ENCODE data around the gene KDM6A.
"Not testable (repeated sequence)": the region's sequence is repeated elsewhere in the genome, so short reads cannot be mapped to it uniquely, and the experiment has no call there.

KDM6A gene

DNA sequence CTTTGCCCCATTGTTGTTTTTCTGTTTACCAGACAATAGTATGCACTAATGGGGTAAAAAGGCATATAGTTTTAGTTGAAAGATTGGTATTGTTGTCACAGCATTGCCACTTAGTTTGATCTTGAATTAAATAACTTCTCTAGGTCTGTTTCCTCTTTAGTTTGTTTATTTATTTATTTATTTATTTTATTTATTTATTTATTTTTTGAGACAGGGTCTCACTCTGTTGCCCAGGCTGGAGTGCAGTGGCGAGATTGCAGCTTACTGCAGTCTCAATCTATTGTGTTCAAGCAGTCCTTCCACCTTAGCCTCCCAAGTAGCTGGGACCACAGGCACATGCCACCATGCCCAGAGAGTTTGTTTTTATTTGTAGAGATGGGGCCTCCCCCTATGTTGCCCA lies 138.6 kb downstream of the KDM6A start:
- DNase-seq, result no peak

- DNase-seq, result no peak
Measured at GRCh38 chrX:45017946-45018345, 145.0 kb downstream of the KDM6A start.

DNA sequence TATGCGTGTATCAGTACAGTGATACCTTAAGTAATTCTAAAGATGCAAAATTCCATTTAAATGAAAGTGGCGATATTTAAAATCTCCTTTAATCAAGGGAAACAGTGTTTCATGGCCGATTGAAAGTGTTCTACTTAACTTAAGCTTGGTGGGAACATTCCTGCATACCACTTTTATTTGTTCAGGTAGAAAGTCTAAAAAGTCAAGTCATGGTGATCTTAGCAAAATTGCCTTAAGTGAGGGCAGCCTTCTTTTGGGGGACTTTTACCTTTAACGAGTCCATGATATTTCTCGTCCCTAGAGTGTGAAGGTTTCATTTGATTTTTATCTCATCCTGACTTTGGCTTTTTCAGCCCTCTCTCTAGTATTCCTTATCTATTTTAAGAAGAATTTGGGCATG lies 149.2 kb downstream of the KDM6A start:
- DNase-seq, result no peak

- no peak for DNase-seq
Measured at GRCh38 chrX:45024501-45024900, 151.5 kb downstream of the KDM6A start.

GRCh38 chrX:45026036-45026435 lies 153.0 kb downstream of the KDM6A start:
- DNase-seq, result no peak

DNA sequence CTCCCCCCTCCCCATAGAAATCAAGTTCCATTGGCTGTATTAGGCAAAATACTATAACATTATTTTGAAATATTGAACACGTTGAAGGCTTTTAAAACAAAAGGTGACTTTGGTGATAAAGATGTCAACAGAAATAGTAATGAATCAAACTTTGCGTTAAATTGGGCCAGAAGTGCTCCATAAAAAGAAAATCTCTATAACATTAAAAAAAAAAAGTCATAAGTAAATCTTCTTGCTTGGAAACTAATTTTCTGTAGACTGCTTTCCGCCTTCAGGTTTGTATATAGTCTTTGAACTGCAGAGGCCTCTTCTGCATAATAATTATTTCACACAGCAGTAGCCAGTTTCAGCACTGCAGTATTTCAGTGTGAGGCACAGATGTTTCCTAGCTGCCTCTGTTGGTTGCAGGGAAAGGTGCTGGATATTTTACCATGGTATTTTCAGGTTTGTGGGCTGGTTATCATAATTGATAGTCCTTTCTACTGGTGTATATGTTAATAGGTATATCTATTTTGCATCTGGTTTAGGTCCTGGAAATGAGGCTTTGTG lies 158.9 kb downstream of the KDM6A start:
- DNase-seq, result no peak

GRCh38 chrX:45035071-45035470 lies 162.1 kb downstream of the KDM6A start:
- no peak for DNase-seq

- DNase-seq, result no peak
Measured at GRCh38 chrX:45036161-45036560, 163.2 kb downstream of the KDM6A start.

DNA sequence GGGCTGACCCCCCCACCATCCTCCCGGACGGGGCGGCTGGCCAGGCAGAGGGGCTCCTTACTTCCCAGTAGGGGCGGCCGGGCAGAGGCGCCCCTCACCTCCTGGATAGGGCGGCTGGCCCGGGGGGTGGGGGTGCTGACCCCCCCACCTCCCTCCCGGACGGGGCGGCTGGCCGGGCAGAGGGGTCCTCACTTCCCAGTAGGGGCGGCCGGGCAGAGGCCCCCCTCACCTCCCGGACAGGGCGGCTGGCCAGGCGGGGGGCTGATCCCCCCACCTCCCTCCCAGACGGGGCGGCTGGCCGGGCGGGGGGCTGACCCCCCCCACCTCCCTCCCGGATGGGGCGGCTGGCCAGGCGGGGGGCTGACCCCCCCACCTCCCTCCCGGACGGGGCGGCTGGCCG lies 167.1 kb downstream of the KDM6A start:
- not testable (repeated sequence) for DNase-seq

GRCh38 chrX:45046417-45046816 lies 173.4 kb downstream of the KDM6A start:
- DNase-seq, result no peak

GRCh38 chrX:45050558-45050957 lies 177.6 kb downstream of the KDM6A start:
- no peak for DNase-seq

DNA sequence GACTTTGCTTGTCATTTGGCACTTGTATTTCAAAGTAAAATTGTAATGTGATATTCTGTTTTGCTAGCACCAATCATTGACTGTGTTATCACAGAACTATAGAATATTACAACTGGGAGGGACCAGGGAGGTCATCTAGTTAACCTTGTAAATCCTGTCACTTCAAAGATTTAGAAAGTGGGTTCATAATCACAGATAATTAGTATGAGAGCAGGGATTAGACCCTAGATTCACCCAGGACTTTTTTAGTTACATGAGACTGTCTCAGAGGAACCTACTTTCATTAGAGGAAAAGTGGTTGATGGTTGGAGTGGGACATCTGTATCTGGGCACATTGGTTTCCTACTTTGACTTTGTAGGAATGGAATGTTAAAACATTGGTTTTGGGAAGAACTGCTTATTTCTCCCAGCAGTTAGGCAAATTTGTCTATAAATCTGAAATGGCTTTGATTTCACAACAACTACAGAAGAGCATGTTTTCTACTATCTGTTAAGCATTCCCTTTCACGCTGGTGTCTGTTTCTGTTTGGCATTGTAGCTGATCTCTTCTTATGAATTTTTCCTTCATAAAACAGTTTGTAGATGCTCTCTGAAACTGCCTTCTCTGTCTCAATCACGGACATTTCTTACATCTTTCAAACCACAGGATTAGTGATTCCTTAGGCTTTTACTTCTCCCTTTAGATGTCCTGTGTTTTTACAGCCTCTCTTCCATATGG lies 183.6 kb downstream of the KDM6A start:
- DNase-seq, result no peak

DNA sequence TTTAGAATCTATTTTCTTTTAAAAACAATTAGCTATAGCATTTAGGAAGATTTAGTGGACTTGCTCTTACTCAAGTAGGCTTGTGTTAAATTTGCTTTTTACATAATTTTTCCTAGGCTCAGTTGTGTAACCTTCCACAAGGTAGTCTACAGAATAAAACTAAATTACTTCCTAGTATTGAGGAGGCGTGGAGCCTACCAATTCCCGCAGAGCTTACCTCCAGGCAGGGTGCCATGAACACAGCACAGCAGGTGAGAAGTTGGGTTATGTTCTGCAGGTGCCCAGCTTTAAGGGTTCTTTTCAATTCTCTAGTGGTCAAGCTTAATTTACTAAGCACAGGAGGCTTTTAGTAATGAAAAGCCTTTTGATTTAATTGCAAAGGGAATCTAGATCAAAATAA lies 186.9 kb downstream of the KDM6A start:
- not testable (repeated sequence) for DNase-seq

DNA sequence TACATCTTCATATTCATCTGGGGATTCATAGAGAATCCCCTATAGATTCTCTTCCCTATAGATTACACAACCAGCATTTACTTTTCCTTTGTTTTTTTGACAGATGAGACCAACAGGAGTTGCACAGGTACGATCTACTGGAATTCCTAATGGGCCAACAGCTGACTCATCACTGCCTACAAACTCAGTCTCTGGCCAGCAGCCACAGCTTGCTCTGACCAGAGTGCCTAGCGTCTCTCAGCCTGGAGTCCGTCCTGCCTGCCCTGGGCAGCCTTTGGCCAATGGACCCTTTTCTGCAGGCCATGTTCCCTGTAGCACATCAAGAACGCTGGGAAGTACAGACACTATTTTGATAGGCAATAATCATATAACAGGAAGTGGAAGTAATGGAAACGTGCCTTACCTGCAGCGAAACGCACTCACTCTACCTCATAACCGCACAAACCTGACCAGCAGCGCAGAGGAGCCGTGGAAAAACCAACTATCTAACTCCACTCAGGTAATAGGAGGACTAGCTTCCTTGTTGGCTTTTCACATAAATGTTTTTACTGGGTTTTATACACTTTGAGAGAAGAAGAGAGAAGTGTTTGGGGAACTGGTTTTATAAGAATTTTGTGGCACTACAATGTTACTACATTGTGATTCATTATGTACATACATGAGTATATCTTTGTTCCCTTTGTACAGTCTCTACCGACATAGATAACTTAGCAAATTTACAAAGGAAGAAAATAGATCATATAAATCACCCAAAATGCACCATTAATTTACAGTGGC lies 190.5 kb downstream of the KDM6A start:
- no peak for DNase-seq

DNA sequence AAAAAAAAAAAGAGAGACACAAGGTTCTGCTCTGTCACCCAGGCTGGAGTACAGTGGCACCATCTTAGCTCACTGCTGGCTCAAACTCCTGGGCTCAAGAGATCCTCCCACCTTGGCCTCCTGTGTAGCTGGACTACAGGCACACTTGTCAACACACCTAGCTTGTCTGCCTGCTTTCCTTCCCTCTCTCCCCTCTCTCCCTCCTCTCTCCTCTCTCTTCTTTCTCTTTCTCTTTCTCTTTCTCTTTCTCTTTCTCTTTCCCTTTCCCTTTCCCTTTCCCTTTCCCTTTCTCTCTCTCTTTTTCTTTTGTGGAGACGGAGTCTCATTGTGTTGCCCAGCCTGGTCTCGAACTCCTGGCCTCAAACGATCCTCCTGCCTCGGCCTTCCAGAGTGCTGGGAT lies 195.6 kb downstream of the KDM6A start:
- DNase-seq, result no peak

DNA sequence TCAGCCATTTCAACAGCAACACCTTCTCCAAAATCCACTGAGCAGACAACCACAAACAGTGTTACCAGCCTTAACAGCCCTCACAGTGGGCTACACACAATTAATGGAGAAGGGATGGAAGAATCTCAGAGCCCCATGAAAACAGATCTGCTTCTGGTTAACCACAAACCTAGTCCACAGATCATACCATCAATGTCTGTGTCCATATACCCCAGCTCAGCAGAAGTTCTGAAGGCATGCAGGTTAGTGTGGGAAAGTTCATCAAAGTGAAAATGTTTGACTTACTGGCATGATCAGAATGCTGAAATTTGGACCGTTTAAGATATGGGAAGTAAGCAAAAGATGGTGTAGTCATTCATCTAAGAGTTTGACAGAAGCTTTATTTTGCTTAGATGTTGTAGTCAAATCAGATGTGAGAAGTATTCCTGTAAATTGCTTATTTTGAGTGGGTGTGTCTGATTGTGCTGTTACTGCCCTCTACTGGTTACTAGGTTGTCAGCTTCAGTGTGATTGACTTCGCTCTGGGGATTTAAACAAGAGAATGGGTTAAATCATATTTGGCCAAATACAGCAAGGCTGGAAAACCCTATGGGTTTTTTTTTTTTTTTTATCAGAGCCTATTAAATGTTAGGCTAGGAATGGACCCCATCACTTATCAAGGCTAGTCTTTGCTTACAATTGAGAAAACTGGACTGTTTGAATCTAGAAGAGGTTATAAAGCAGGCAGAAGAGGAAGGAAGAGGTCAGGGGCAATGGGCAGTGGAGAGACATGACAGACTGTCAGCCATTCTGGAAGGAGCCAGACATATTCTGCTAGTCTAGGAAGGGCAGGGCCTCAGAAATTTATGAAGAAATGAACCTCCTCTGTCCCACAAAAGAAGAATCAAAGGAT lies 197.4 kb downstream of the KDM6A start:
- DNase-seq, result no peak

DNA sequence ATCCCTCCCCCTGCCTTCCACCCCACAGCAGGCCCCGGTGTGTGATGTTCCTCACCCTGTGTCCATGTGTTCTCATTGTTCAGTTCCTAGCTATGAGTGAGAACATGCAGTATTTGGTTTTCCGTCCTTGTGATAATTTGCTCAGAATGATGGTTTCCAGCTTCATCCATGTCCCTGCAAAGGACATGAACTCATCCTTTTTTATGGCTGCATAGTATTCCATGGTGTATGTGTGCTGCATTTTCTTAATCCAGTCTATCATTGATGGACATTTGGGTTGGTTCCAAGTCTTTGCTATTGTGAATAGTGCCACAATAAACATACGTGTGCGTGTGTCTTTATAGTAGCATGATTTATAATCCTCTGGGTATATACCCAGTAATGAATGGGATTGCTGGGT lies 200.0 kb downstream of the KDM6A start:
- DNase-seq, result not testable (repeated sequence)

DNA sequence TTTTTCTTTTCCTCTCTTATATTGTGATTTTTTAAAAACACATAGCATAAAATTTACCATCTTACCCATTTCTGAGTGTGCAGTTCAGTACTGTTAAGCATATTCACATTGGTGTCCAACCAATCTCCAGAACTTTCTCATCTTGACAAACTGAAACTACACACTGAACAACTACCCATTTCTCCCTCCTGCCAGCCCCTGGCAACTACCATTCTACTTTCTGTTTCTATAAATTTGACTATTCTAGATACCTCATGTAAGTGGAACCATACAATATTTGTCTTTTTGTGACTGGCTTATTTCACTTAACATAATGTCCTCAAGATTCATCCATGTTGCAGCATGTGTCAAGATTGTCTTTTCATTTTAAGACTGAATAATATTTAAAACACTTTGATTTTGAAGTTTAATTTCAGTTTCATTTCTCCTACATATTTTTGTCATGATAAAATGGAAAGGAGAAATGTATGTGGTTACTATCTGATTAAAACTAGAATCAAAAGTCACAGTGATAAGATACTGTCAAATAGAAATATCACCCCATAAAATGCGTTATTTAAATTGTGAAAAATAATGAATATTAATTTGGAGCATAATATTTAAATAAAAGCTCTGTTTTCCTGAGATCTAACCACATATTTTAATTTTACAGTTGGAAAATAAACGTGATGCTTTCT lies 204.9 kb downstream of the KDM6A start:
- no peak for DNase-seq

- no peak for DNase-seq
Measured at GRCh38 chrX:45083314-45083713, 210.3 kb downstream of the KDM6A start.

DNA sequence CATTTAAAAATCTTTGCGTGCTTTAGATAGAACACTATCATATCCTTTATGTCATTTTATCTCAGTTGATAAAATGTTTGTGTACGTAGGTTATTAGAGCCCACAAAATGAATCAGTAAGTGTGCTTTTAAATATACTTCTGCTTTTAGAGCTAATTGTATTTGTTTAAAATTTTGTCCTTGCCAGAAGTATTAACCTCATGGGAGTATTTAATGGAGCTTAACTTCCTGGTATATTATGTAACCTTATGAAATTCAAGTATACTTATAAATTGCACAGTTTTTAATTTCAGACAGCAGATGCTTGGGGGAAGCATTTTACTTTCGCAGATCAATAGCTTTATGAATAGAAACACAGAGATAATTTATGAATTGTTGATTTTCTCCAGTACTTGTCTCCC lies 237.5 kb downstream of the KDM6A start:
- no peak for DNase-seq

- DNase-seq, result no peak
Measured at GRCh38 chrX:45126158-45126557, 253.2 kb downstream of the KDM6A start.

DNA sequence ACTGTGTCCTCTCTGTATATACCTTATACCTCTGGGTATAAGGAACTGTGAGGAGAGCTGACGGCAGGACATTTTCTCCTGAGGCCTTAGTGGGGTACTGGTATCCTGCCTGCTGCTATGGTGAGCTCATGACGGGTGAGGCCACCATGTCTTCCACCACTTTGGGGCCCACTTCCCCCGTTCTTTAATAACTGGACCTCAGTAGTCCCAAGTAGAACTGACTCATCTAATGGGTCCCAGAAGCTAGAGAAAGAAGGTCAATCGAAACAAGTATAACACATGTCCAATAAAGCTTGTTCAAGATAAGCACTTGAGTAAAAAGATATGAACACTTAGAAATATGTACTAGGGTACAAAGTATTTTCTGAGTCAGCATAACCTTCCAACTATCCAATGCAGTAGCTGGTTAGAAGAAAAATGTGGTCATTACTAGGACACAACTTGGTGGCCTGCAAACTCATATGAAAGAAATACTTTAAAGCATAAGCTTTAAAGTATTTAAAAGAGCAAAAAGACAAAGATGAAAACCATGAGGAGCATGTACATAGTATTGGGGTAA lies 256.0 kb downstream of the KDM6A start:
- no peak for DNase-seq
